GM23248 (cell line): ENCODE results near the gene AMOTL1. TPM values are rescaled to one million over a fixed set of nuclear protein-coding genes. Genes with fewer than 3 reads are reported as not detected.

ENCODE experiments used
- DNase-seq: peaks from one replicate; pipeline ENCODE4 v3.0.0-alpha.2; 2015
- H2AFZ ChIP-seq: fragments of 200-600 bp; sonication (generic); 2 replicates; pipeline ENCODE4 v1.6.1; 2016; ENCODE audit warnings: antibody characterized with exemption
- H3F3A ChIP-seq: fragments of 200-600 bp; sonication (generic); 2 replicates; pipeline ENCODE4 v1.6.1; 2016; ENCODE audit warnings: mild to moderate bottlenecking, antibody characterized with exemption, mixed run types; ENCODE audit not compliant: insufficient read depth
- H3K27ac ChIP-seq: fragments of 200-600 bp; sonication (generic); 2 replicates; pipeline ENCODE4 v1.5.1; 2016; ENCODE audit warnings: mild to moderate bottlenecking
- H3K27me3 ChIP-seq: fragments of 200-600 bp; sonication (generic); replicated peaks from 2 replicates; pipeline ENCODE4 v1.6.1; 2016; ENCODE audit warnings: mild to moderate bottlenecking; ENCODE audit not compliant: insufficient read depth
- H3K36me3 ChIP-seq: fragments of 200-600 bp; sonication (generic); 2 replicates; pipeline ENCODE4 v1.6.1; 2016; ENCODE audit warnings: low read depth, mild to moderate bottlenecking
- H3K4me1 ChIP-seq: fragments of 200-600 bp; sonication (generic); 2 replicates; pipeline ENCODE4 v1.6.1; 2016; ENCODE audit warnings: mild to moderate bottlenecking; ENCODE audit not compliant: insufficient read depth
- H3K4me2 ChIP-seq: fragments of 200-600 bp; sonication (generic); one replicate; pipeline ENCODE4 v1.6.1; 2016; ENCODE audit warnings: mild to moderate bottlenecking; ENCODE audit not compliant: unreplicated experiment
- H3K4me3 ChIP-seq: fragments of 200-600 bp; sonication (generic); 2 replicates; pipeline ENCODE4 v1.5.1; 2016; ENCODE audit warnings: mild to moderate bottlenecking
- H3K79me2 ChIP-seq: fragments of 200-600 bp; sonication (generic); 2 replicates; pipeline ENCODE4 v1.6.1; 2016; ENCODE audit warnings: mild to moderate bottlenecking; ENCODE audit not compliant: insufficient read depth
- H3K9ac ChIP-seq: fragments of 200-600 bp; sonication (generic); 2 replicates; pipeline ENCODE4 v1.6.1; 2016; ENCODE audit warnings: mild to moderate bottlenecking
- H3K9me2 ChIP-seq: fragments of 200-600 bp; sonication (generic); 2 replicates; pipeline ENCODE4 v1.6.1; 2016; ENCODE audit warnings: mixed run types, mild to moderate bottlenecking, moderate library complexity; ENCODE audit not compliant: insufficient read depth
- H3K9me3 ChIP-seq: fragments of 200-600 bp; sonication (generic); one replicate; pipeline ENCODE4 v1.6.1; 2017; ENCODE audit warnings: low read depth
- H4K20me1 ChIP-seq: fragments of 200-600 bp; sonication (generic); 2 replicates; pipeline ENCODE4 v1.6.0; 2016; ENCODE audit not compliant: insufficient read depth
- EZH2 ChIP-seq: fragments of 200-600 bp; sonication (generic); IDR thresholded peaks from 2 replicates; pipeline ENCODE4 v1.6.1; 2018; ENCODE audit warnings: antibody characterized with exemption, mild to moderate bottlenecking; ENCODE audit not compliant: insufficient read depth, poor library complexity, severe bottlenecking
- EZH2phosphoT487 ChIP-seq: fragments of 200-600 bp; sonication (generic); IDR thresholded peaks from 2 replicates; pipeline ENCODE4 v1.6.1; 2018; ENCODE audit warnings: antibody characterized with exemption, moderate library complexity, mild to moderate bottlenecking, low read depth; ENCODE audit not compliant: insufficient read depth
- WGBS, 2 experiments: methylation state at CpG; one replicate each; pipeline ENCODE4 v1.1.6; 2015 to 2017; ENCODE audit warnings: low lambda C conversion rate in 2 of 2, low coverage in 1 of 2; ENCODE audit errors: missing lambda C conversion rate in 2 of 2; 5-methylcytosine and 5-hydroxymethylcytosine counted together
- in situ Hi-C: fragments of 300-500 bp; cut with MboI; formaldehyde crosslinking; loops from 2 replicates; pipeline ENCODE4 v1.15.0; 2020
- polyA plus RNA-seq: library from polyadenylated mRNA; unstranded; fragments of >200 nt; fragmentation: Nextera tagmentation; extraction: Ambion mirVana; gene quantifications from 2 replicates; pipeline ENCODE4 v1.2.1, GENCODE V29; 2016
- total RNA-seq: library from RNA; depleted of rRNA; stranded (reverse); fragments of >200 nt; shearing (Covaris generic); gene quantifications from 2 replicates; pipeline ENCODE4 v1.2.3, GENCODE V29; 2014

Gene AMOTL1
- total and polyA plus RNA-seq, 2 experiments from 2014 or later: 22.3 to 50.8 TPM

- no peak overlapping the region for H3K27ac ChIP-seq
- no peak overlapping the region for H3K4me2 ChIP-seq
- H3K27me3 ChIP-seq: no peaks in the 10 kb centered on the region
- H3K9me3 ChIP-seq: no peaks in the 10 kb centered on the region
- no peaks in the 10 kb centered on the region for H3K79me2 ChIP-seq
- no peaks in the 10 kb centered on the region for H3K36me3 ChIP-seq
- H2AFZ ChIP-seq: no peak overlapping the region
- no peaks in the 10 kb centered on the region for H3K4me1 ChIP-seq
- H3K4me3 ChIP-seq: no peak overlapping the region
- no peak for DNase-seq
- no peaks in the 10 kb centered on the region for H4K20me1 ChIP-seq
- TF ChIP-seq EZH2phosphoT487 (no peak), EZH2 (no peak)
- H3F3A ChIP-seq: no peaks in the 10 kb centered on the region
- in situ Hi-C loops: loop anchor here (10.0 kb wide), 1 partner anchor 135 kb away; no protein-coding TSS in a partner anchor
- 85 to 91% methylated on average over 2 of the region's 2 CpGs for WGBS, 2 experiments
- no peak overlapping the region for H3K9ac ChIP-seq
- no peaks in the 10 kb centered on the region for H3K9me2 ChIP-seq
Measured at GRCh38 chr11:94759522-94759921, 8.6 kb upstream of the AMOTL1 start.

- Histone ChIP-seq H3F3A (no peaks in the 10 kb centered on the region), H3K79me2 (no peaks in the 10 kb centered on the region)
- in situ Hi-C loops: no loop called here
Measured at GRCh38 chr11:94760296-94760695, 7.9 kb upstream of the AMOTL1 start.

GRCh38 chr11:94762208-94762607 lies 5.9 kb upstream of the AMOTL1 start:
- Histone ChIP-seq H4K20me1 (no peaks in the 10 kb centered on the region), H3K4me3 (no peak overlapping the region), H3K36me3 (no peaks in the 10 kb centered on the region), H2AFZ (no peak overlapping the region), H3K27me3 (no peaks in the 10 kb centered on the region), H3K79me2 (no peaks in the 10 kb centered on the region), H3K9me3 (no peaks in the 10 kb centered on the region), H3K4me1 (peaks cover 5% of the 10 kb centered on the region), H3K9ac (no peak overlapping the region), H3F3A (peaks cover 7% of the 10 kb centered on the region), H3K9me2 (no peaks in the 10 kb centered on the region), H3K27ac (no peak overlapping the region), H3K4me2 (no peak overlapping the region)
- peak; percentile 52 for DNase-seq
- TF ChIP-seq EZH2phosphoT487 (no peak), EZH2 (no peak)
- in situ Hi-C loops: no loop called here
- 95 to 96% methylated on average over 1 of the region's 1 CpG for WGBS, 2 experiments

More at GRCh38 chr11:94760296-94760695, 7.9 kb upstream of the AMOTL1 start:
- TF ChIP-seq EZH2phosphoT487 (no peak), EZH2 (no peak)
- H3K9ac ChIP-seq: no peak overlapping the region
- no peaks in the 10 kb centered on the region for H3K4me1 ChIP-seq
- H3K27ac ChIP-seq: no peak overlapping the region
- H3K4me3 ChIP-seq: no peak overlapping the region
- DNase-seq: no peak
- no peaks in the 10 kb centered on the region for H3K27me3 ChIP-seq
- H4K20me1 ChIP-seq: no peaks in the 10 kb centered on the region
- H2AFZ ChIP-seq: no peak overlapping the region
- no peaks in the 10 kb centered on the region for H3K9me3 ChIP-seq
- no peak overlapping the region for H3K4me2 ChIP-seq
- no peaks in the 10 kb centered on the region for H3K9me2 ChIP-seq
- no peaks in the 10 kb centered on the region for H3K36me3 ChIP-seq

GRCh38 chr11:94762995-94763394 lies 5.2 kb upstream of the AMOTL1 start:
- no peak overlapping the region for H3K4me2 ChIP-seq
- no peak overlapping the region for H3K4me3 ChIP-seq
- no peak overlapping the region for H3K27ac ChIP-seq
- H3F3A ChIP-seq: peaks cover 14% of the 10 kb centered on the region
- DNase-seq: no peak
- no peaks in the 10 kb centered on the region for H3K36me3 ChIP-seq
- no peak overlapping the region for H3K9ac ChIP-seq
- H3K9me2 ChIP-seq: no peaks in the 10 kb centered on the region
- H3K79me2 ChIP-seq: no peaks in the 10 kb centered on the region
- peaks cover 11% of the 10 kb centered on the region for H3K4me1 ChIP-seq
- no peaks in the 10 kb centered on the region for H3K27me3 ChIP-seq
- 93 to 100% methylated on average over 2 of the region's 2 CpGs for WGBS, 2 experiments
- no peak for TF ChIP-seq EZH2
- TF ChIP-seq EZH2phosphoT487: no peak
- no peak overlapping the region for H2AFZ ChIP-seq
- no peaks in the 10 kb centered on the region for H3K9me3 ChIP-seq
- no peaks in the 10 kb centered on the region for H4K20me1 ChIP-seq
- in situ Hi-C loops: no loop called here

- Histone ChIP-seq H2AFZ (peak overlapping the region; percentile 96), H3K4me3 (no peak overlapping the region), H4K20me1 (no peaks in the 10 kb centered on the region), H3F3A (peaks cover 14% of the 10 kb centered on the region), H3K9me2 (no peaks in the 10 kb centered on the region), H3K79me2 (peaks cover 31% of the 10 kb centered on the region), H3K9ac (0 out of 2 replicates have a peak overlapping the region, but pooled peaks have one; percentile 94), H3K4me2 (no peak overlapping the region), H3K9me3 (no peaks in the 10 kb centered on the region), H3K27me3 (no peaks in the 10 kb centered on the region), H3K27ac (peak overlapping the region; percentile 77), H3K36me3 (no peaks in the 10 kb centered on the region), H3K4me1 (peaks cover 28% of the 10 kb centered on the region)
- WGBS, 2 experiments: 49% methylated on average over 5 of the region's 5 CpGs
- TF ChIP-seq EZH2phosphoT487: no peak
- TF ChIP-seq EZH2: no peak
- in situ Hi-C loops: no loop called here
- DNase-seq: peak; percentile 43
Measured at GRCh38 chr11:94766713-94767206, 1.4 kb upstream of the AMOTL1 start.
